Nephron progenitor cell (in vitro differentiated cells): Measurements from ENCODE around the gene CEMIP2.
A peak's percentile ranks its signal among the peaks of the same experiment; 100 is the strongest.

Experiments used
- DNase-seq: peaks from one replicate; pipeline ENCODE4 v3.0.0; 2021
- H3K27ac Mint-ChIP-seq: 2 replicates; pipeline ENCODE4 v1.8.0; 2021; ENCODE audit warnings: mild to moderate bottlenecking, moderate library complexity, mixed read lengths
- H3K27me3 Mint-ChIP-seq: 2 replicates; pipeline ENCODE4 v1.8.0; 2021; ENCODE audit warnings: mild to moderate bottlenecking, low read depth, mixed read lengths; ENCODE audit not compliant: poor library complexity
- H3K36me3 Mint-ChIP-seq: 2 replicates; pipeline ENCODE4 v1.8.0; 2021; ENCODE audit warnings: low read depth, mixed read lengths
- H3K4me1 Mint-ChIP-seq: 2 replicates; pipeline ENCODE4 v1.8.0; 2021; ENCODE audit warnings: mixed read lengths
- H3K4me3 Mint-ChIP-seq: 2 replicates; pipeline ENCODE4 v1.8.0; 2021; ENCODE audit warnings: mild to moderate bottlenecking, moderate library complexity, mixed read lengths
- H3K9me3 Mint-ChIP-seq: 2 replicates; pipeline ENCODE4 v1.8.0; 2021; ENCODE audit warnings: mild to moderate bottlenecking, moderate library complexity, mixed read lengths
- CTCF ChIP-seq: fragments of 200-600 bp; sonication (generic); IDR thresholded peaks from 2 replicates; pipeline ENCODE4 v1.5.0; 2021; ENCODE audit warnings: antibody characterized with exemption

The CEMIP2 gene

DNA sequence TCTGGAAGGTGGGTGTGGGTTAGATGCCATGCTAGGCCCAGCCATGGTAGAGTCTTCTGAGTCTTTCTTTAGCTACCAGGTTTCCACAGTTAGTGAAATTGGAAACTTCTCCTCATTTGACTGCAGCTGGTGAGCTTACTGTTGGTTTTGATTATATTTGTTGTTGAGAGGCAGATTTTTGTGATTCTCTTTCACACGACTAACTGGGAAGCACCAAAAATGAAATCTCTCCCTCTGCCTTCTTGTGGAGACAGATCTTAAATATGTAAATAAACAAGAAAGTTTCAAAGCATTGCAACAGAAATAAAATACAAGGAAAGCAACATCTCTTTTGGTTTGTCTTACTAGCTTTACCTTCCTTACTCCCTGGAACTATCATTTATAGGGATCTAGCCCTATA is 122.2 kb downstream of the CEMIP2 start:
- no peaks in the 10 kb centered on the region for H3K36me3 Mint-ChIP-seq
- H3K4me1 Mint-ChIP-seq: peaks cover 6% of the 10 kb centered on the region
- H3K27ac Mint-ChIP-seq: no peak overlapping the region
- H3K9me3 Mint-ChIP-seq: no peaks in the 10 kb centered on the region
- DNase-seq: no peak
- no peak for TF ChIP-seq CTCF
- H3K4me3 Mint-ChIP-seq: no peak overlapping the region
- peaks cover 3% of the 10 kb centered on the region for H3K27me3 Mint-ChIP-seq

DNA sequence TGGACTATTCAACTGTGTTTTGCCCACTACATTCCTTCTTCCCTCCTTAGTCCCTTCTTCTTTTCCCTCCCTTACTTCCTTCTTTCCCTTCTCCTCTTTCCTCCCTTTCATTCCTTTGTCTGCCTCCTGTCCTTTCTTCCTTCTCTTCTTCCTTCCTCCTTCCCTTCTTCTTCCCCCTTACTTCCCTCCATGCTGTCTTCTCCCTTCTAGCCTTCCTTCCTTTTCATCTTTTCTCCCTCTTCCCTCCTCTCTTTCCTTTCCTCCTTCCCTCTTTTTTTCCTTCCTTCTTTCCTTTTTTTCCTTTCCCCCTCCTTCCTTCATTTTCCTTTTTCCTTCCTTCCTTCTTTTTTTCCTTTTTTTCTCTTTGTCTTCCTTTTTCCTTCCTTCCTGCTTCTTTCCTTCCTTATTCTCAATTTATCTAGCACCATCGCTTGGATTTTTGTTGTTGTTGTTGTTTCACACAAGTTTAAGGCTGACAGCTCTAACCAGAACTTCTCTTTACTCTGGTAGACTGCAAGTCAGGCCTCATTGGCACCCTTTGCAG is 123.4 kb downstream of the CEMIP2 start:
- no peak overlapping the region for H3K4me3 Mint-ChIP-seq
- no peaks in the 10 kb centered on the region for H3K9me3 Mint-ChIP-seq
- peak overlapping the region; percentile 34 for H3K27ac Mint-ChIP-seq
- peaks cover 3% of the 10 kb centered on the region for H3K27me3 Mint-ChIP-seq
- no peak for TF ChIP-seq CTCF
- DNase-seq: no peak
- no peaks in the 10 kb centered on the region for H3K36me3 Mint-ChIP-seq
- peaks cover 6% of the 10 kb centered on the region for H3K4me1 Mint-ChIP-seq

DNA sequence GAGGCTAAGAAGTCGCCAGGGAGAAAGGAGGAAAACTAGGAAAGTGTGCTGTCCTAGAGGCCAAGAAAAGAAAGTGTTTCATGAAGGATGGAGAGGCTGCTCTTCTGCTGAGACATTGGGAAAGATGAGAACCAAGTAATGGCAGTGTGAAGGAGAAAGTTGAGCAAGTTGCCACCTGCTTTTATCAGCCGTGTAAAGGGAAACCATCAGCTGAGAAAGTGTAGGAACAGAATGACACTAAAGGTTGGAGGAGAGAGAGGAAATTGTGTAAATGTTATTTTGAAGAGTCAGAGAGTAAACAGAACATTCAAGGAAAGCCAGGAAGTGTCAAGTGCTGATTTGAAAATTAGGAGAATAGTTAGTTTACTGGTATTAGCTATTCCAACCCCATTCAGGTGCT is 125.0 kb downstream of the CEMIP2 start:
- peaks cover 11% of the 10 kb centered on the region for H3K4me1 Mint-ChIP-seq
- H3K36me3 Mint-ChIP-seq: no peaks in the 10 kb centered on the region
- no peak for TF ChIP-seq CTCF
- DNase-seq: no peak
- peaks cover 3% of the 10 kb centered on the region for H3K27me3 Mint-ChIP-seq
- H3K4me3 Mint-ChIP-seq: no peak overlapping the region
- no peak overlapping the region for H3K27ac Mint-ChIP-seq
- H3K9me3 Mint-ChIP-seq: no peaks in the 10 kb centered on the region

GRCh38 chr9:71642056-71642455 is 126.3 kb downstream of the CEMIP2 start:
- no peak overlapping the region for H3K4me3 Mint-ChIP-seq
- peaks cover 14% of the 10 kb centered on the region for H3K4me1 Mint-ChIP-seq
- no peak for DNase-seq
- H3K36me3 Mint-ChIP-seq: no peaks in the 10 kb centered on the region
- H3K27ac Mint-ChIP-seq: no peak overlapping the region
- no peaks in the 10 kb centered on the region for H3K27me3 Mint-ChIP-seq
- TF ChIP-seq CTCF: no peak
- no peaks in the 10 kb centered on the region for H3K9me3 Mint-ChIP-seq

DNA sequence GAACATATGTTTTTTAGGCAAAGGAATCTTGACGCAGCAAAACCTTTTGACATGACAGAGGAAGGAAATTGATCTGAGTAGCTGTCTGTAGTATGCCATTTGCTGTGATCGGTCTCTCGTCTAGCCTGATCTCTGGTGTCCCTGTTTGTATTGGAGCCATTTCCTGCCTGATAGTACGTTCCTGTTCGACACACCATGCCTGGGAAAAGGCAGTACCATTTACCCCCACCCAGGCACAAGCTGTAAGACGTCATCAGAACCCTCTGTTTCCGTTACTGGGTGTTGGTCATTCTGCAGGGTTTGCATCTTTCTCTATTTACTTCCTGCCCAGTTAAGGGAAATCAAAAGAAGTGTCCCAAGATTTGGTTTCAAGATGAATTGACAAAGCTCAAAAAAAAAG is 129.7 kb downstream of the CEMIP2 start:
- Mint-ChIP-seq H3K27me3 (no peaks in the 10 kb centered on the region), H3K4me1 (peaks cover 13% of the 10 kb centered on the region), H3K36me3 (no peaks in the 10 kb centered on the region), H3K27ac (no peak overlapping the region), H3K4me3 (no peak overlapping the region), H3K9me3 (no peaks in the 10 kb centered on the region)
- no peak for DNase-seq
- no peak for TF ChIP-seq CTCF

DNA sequence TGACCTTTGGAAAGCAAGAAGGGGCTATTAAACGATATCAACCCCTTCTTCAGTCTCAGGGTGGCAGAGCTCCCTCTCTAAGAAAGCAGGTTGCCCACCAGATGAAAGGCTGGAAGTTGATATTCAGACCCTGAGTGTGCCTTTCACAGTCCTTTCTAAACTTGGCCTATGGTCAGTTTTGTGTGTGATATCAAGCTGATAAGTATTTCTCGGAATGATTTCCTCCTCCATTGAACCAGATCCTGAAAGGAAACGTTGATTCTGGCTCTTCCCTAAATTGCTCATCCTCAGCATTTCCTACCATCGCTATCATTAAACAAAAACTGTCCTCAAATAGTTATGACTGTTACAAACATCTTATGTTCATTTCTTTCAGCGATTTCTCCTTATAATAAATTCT is 130.4 kb downstream of the CEMIP2 start:
- Mint-ChIP-seq H3K4me1 (peaks cover 13% of the 10 kb centered on the region), H3K27me3 (no peaks in the 10 kb centered on the region), H3K36me3 (no peaks in the 10 kb centered on the region), H3K27ac (no peak overlapping the region), H3K4me3 (no peak overlapping the region), H3K9me3 (no peaks in the 10 kb centered on the region)
- no peak for DNase-seq
- no peak for TF ChIP-seq CTCF
